Measurements from ENCODE around the gene CDHR4.

Gene CDHR4

DNA sequence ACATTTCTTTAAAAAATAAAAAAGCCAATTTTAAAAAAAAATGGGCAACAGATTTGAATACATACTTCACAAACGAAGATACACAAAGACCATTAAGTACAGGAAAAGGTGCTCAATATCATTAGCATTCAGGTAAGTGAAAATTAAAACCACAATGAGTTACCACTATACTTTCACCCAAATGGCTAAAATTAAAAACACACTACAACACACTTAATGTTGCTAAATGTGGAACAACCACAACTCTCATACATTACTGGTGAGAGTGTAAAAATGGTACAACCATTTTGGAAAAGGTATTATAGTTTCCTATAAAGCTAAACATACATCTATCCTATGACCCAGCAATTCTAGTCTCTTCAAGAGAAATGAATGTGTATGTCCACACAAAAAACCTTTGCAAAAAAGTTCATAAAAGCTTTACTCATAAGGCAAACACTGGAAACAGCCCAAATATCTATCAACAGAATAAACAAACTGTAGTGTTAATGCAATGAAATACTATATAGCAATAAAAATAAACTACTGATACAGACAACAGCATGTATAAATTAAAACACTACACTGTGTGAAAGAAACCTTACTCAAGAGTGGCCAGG is 28.2 kb downstream of the CDHR4 start:
- ATAC-seq (ENCODE audit: low read depth) = no peak
- no peak for TF ChIP-seq CTCF (IDR thresholded peaks at IDR 0.05; ENCODE audit: poor library complexity, severe bottlenecking)
- Histone ChIP-seq H3K4me3 (ENCODE audit: severe bottlenecking) (no peak overlapping the region), H3K9me3 (ENCODE audit: severe bottlenecking) (no peaks in the 10 kb centered on the region), H3K36me3 (ENCODE audit: low read depth) (peaks cover 23% of the 10 kb centered on the region), H3K27me3 (ENCODE audit: insufficient read depth, poor library complexity, severe bottlenecking) (no peaks in the 10 kb centered on the region), H3K27ac (ENCODE audit: poor library complexity, severe bottlenecking) (no peak overlapping the region), H3K4me1 (ENCODE audit: insufficient read depth, poor library complexity, severe bottlenecking) (no peaks in the 10 kb centered on the region)
- DNase-seq (ENCODE audit: low spot score) = no peak

DNA sequence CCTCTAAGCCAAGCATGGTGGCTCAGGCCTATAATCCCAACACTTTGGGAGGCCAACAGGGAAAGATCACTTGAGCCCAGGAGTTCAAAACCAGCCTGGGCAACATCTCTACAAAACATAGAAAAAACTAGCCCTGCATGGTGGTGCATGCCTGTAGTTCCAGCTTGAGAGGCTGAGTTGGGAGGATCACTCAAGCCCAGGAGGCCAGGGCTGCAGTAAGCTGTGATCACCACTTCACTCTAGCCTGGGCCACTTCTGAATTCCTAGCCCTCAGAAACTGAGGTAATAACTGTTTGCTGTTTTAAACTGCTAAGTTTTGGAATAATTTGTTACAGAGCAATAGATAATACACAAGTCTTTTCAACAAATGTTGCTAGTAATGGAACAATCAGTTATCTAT is 29.7 kb downstream of the CDHR4 start:
- no peak overlapping the region for H3K27ac ChIP-seq (ENCODE audit: poor library complexity, severe bottlenecking)
- H3K9me3 ChIP-seq (ENCODE audit: severe bottlenecking) = no peaks in the 10 kb centered on the region
- ATAC-seq (ENCODE audit: low read depth) (no peak), DNase-seq (ENCODE audit: low spot score) (no peak)
- peaks cover 17% of the 10 kb centered on the region for H3K36me3 ChIP-seq (ENCODE audit: low read depth)
- TF ChIP-seq CTCF (IDR thresholded peaks at IDR 0.05; ENCODE audit: poor library complexity, severe bottlenecking) = no peak
- no peaks in the 10 kb centered on the region for H3K4me1 ChIP-seq (ENCODE audit: insufficient read depth, poor library complexity, severe bottlenecking)
- H3K27me3 ChIP-seq (ENCODE audit: insufficient read depth, poor library complexity, severe bottlenecking) = no peaks in the 10 kb centered on the region
- H3K4me3 ChIP-seq (ENCODE audit: severe bottlenecking) = no peak overlapping the region

- Histone ChIP-seq H3K27me3 (ENCODE audit: insufficient read depth, poor library complexity, severe bottlenecking) (no peaks in the 10 kb centered on the region), H3K36me3 (ENCODE audit: low read depth) (peaks cover 12% of the 10 kb centered on the region; the same call in 1 of the 2 replicates), H3K9me3 (ENCODE audit: severe bottlenecking) (no peaks in the 10 kb centered on the region), H3K4me3 (ENCODE audit: severe bottlenecking) (no peak overlapping the region), H3K4me1 (ENCODE audit: insufficient read depth, poor library complexity, severe bottlenecking) (no peaks in the 10 kb centered on the region), H3K27ac (ENCODE audit: poor library complexity, severe bottlenecking) (no peak overlapping the region)
- TF ChIP-seq CTCF (IDR thresholded peaks at IDR 0.05; ENCODE audit: poor library complexity, severe bottlenecking) = no peak
- no peak for ATAC-seq (ENCODE audit: low read depth)
- DNase-seq (ENCODE audit: low spot score) = no peak
These were observed 30.3 kb downstream of the CDHR4 start for GRCh38 chr3:49769286-49769915.

DNA sequence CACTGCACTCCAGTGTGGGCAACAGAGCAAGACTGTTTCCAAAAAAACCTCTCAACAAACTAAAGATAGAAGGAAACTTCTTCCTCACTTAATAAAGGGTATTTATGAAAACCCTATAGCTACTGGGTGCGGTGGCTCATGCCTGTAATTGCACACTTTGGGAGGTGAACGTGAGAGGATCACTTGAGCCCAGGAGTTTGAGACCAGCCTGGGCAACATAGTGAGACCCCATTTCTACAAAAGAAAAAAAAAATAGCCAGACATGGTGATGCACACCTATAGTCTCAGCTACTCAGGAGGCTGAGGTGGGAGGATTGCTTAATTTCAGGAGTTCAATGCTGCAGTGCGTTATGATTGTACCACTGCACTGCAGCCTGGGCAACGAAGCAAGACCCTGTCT is 35.7 kb downstream of the CDHR4 start:
- Histone ChIP-seq H3K27me3 (ENCODE audit: insufficient read depth, poor library complexity, severe bottlenecking) (no peaks in the 10 kb centered on the region), H3K4me3 (ENCODE audit: severe bottlenecking) (no peak overlapping the region), H3K4me1 (ENCODE audit: insufficient read depth, poor library complexity, severe bottlenecking) (no peaks in the 10 kb centered on the region), H3K9me3 (ENCODE audit: severe bottlenecking) (no peaks in the 10 kb centered on the region), H3K27ac (ENCODE audit: poor library complexity, severe bottlenecking) (no peak overlapping the region), H3K36me3 (ENCODE audit: low read depth) (peaks cover 8% of the 10 kb centered on the region)
- ATAC-seq (ENCODE audit: low read depth) (no peak), DNase-seq (ENCODE audit: low spot score) (no peak)
- no peak for TF ChIP-seq CTCF (IDR thresholded peaks at IDR 0.05; ENCODE audit: poor library complexity, severe bottlenecking)

GRCh38 chr3:49761661-49762060 is 38.0 kb downstream of the CDHR4 start:
- DNase-seq (ENCODE audit: low spot score) (no peak), ATAC-seq (ENCODE audit: low read depth) (no peak)
- Histone ChIP-seq H3K4me1 (ENCODE audit: insufficient read depth, poor library complexity, severe bottlenecking) (no peaks in the 10 kb centered on the region), H3K27me3 (ENCODE audit: insufficient read depth, poor library complexity, severe bottlenecking) (no peaks in the 10 kb centered on the region), H3K4me3 (ENCODE audit: severe bottlenecking) (no peak overlapping the region), H3K27ac (ENCODE audit: poor library complexity, severe bottlenecking) (no peak overlapping the region), H3K36me3 (ENCODE audit: low read depth) (peaks cover 6% of the 10 kb centered on the region), H3K9me3 (ENCODE audit: severe bottlenecking) (no peaks in the 10 kb centered on the region)
- TF ChIP-seq CTCF (IDR thresholded peaks at IDR 0.05; ENCODE audit: poor library complexity, severe bottlenecking) = no peak
